ENCODE data around the gene ATF7IP. TPM values are rescaled to one million over a fixed set of nuclear protein-coding genes. Genes with fewer than 3 reads are reported as not detected.
"Not testable (repeated sequence)": the region's sequence is repeated elsewhere in the genome, so short reads cannot be mapped to it uniquely, and the experiment has no call there.

The ATF7IP gene
- total RNA-seq, 3 donors from 2014 or later (not counting 1 experiment from before 2014, with no cell fraction given) = 161 to 180 (median 173) TPM

- intact Hi-C loops (cut with micrococcal nuclease) = no loop called here
- H3K36me3 Mint-ChIP-seq = no peaks in the 10 kb centered on the region
Measured at GRCh38 chr12:14403711-14404196, 38.3 kb downstream of the ATF7IP start.

GRCh38 chr12:14405407-14405806 lies 39.9 kb downstream of the ATF7IP start:
- H3K9me3 Mint-ChIP-seq; H3K27me3 Mint-ChIP-seq (ENCODE audit: low read depth in 2 of 2); H3K9me3 ChIP-seq (ENCODE audit: control insufficient read depth, insufficient read depth, low read length); H3K27me3 ChIP-seq (ENCODE audit: control insufficient read depth, insufficient read depth, low read length); H3K4me3 ChIP-seq (ENCODE audit: low read length); H3K4me3 Mint-ChIP-seq; H3K36me3 Mint-ChIP-seq; intact Hi-C loops (cut with micrococcal nuclease); ATAC-seq; DNase-seq; H3K36me3 ChIP-seq (ENCODE audit: control insufficient read depth, insufficient read depth, low read length): not testable (repeated sequence)
- Mint-ChIP-seq H3K4me1 (peaks cover 63 to 66% of the 10 kb centered on the region in 2 donors), H3K27ac (peak overlapping the region; percentile 85 to 93)
- peak overlapping the region; percentile 29 for H3K27ac ChIP-seq (ENCODE audit: low read length)
- H3K4me1 ChIP-seq (ENCODE audit: control insufficient read depth, insufficient read depth, low read length) = peaks cover 31% of the 10 kb centered on the region
- 78% methylated on average over 1 of the region's 2 CpGs for WGBS (ENCODE audit: insufficient coverage)

More at GRCh38 chr12:14403711-14404196, 38.3 kb downstream of the ATF7IP start:
- H3K9me3 Mint-ChIP-seq = no peaks in the 10 kb centered on the region
- H3K9me3 ChIP-seq (ENCODE audit: control insufficient read depth, insufficient read depth, low read length) = no peaks in the 10 kb centered on the region
- H3K4me1 Mint-ChIP-seq = peaks cover 58 to 66% of the 10 kb centered on the region in 2 donors
- DNase-seq (peak in 1 of 2 donors; percentile 81), ATAC-seq (peak; percentile 66 to 75 (median 71))
- no peak for TF ChIP-seq CTCF (IDR thresholded peaks at IDR 0.05)
- no CpG with 5 or more reads among the region's 1 CpG for WGBS (ENCODE audit: insufficient coverage)
- no peaks in the 10 kb centered on the region for H3K27me3 Mint-ChIP-seq (ENCODE audit: low read depth in 2 of 2)
- H3K4me3 ChIP-seq (ENCODE audit: low read length) = no peak overlapping the region
- peak overlapping the region; percentile 85 to 93 for H3K27ac Mint-ChIP-seq
- peak overlapping the region; percentile 73 for H3K4me3 Mint-ChIP-seq
- H3K27me3 ChIP-seq (ENCODE audit: control insufficient read depth, insufficient read depth, low read length) = no peaks in the 10 kb centered on the region
- no peaks in the 10 kb centered on the region for H3K36me3 ChIP-seq (ENCODE audit: control insufficient read depth, insufficient read depth, low read length)
- peaks cover 31% of the 10 kb centered on the region for H3K4me1 ChIP-seq (ENCODE audit: control insufficient read depth, insufficient read depth, low read length)
- H3K27ac ChIP-seq (ENCODE audit: low read length) = peak overlapping the region; percentile 77

GRCh38 chr12:14408208-14408607 lies 42.7 kb downstream of the ATF7IP start:
- Mint-ChIP-seq H3K36me3 (no peaks in the 10 kb centered on the region), H3K4me1 (peaks cover 63 to 68% of the 10 kb centered on the region in 2 donors), H3K9me3 (no peaks in the 10 kb centered on the region), H3K27ac (peak overlapping the region; percentile 85 to 86), H3K27me3 (ENCODE audit: low read depth in 2 of 2) (no peaks in the 10 kb centered on the region), H3K4me3 (peak overlapping the region; percentile 83)
- WGBS (ENCODE audit: insufficient coverage) = 91% methylated on average over 1 of the region's 1 CpG
- no peaks in the 10 kb centered on the region for H3K36me3 ChIP-seq (ENCODE audit: control insufficient read depth, insufficient read depth, low read length)
- peak in 1 of 2 donors; percentile 64 for DNase-seq
- H3K4me3 ChIP-seq (ENCODE audit: low read length) = no peak overlapping the region
- H3K27ac ChIP-seq (ENCODE audit: low read length) = no peak overlapping the region
- H3K27me3 ChIP-seq (ENCODE audit: control insufficient read depth, insufficient read depth, low read length) = no peaks in the 10 kb centered on the region
- intact Hi-C loops (cut with micrococcal nuclease) = no loop called here
- peaks cover 23% of the 10 kb centered on the region for H3K4me1 ChIP-seq (ENCODE audit: control insufficient read depth, insufficient read depth, low read length)
- ATAC-seq = peak; percentile 48 to 78 (median 74)
- no peaks in the 10 kb centered on the region for H3K9me3 ChIP-seq (ENCODE audit: control insufficient read depth, insufficient read depth, low read length)
- TF ChIP-seq CTCF (IDR thresholded peaks at IDR 0.05) = no peak

GRCh38 chr12:14410177-14410576 lies 44.7 kb downstream of the ATF7IP start:
- no peak for TF ChIP-seq CTCF (IDR thresholded peaks at IDR 0.05)
- ATAC-seq = no peak
- Histone ChIP-seq H3K36me3 (ENCODE audit: control insufficient read depth, insufficient read depth, low read length) (no peaks in the 10 kb centered on the region), H3K27ac (ENCODE audit: low read length) (no peak overlapping the region), H3K27me3 (ENCODE audit: control insufficient read depth, insufficient read depth, low read length) (no peaks in the 10 kb centered on the region), H3K4me1 (ENCODE audit: control insufficient read depth, insufficient read depth, low read length) (peaks cover 27% of the 10 kb centered on the region), H3K4me3 (ENCODE audit: low read length) (no peak overlapping the region), H3K9me3 (ENCODE audit: control insufficient read depth, insufficient read depth, low read length) (no peaks in the 10 kb centered on the region)
- 100% methylated on average over 1 of the region's 5 CpGs for WGBS (ENCODE audit: insufficient coverage)
- Mint-ChIP-seq H3K36me3 (no peaks in the 10 kb centered on the region), H3K27me3 (ENCODE audit: low read depth in 2 of 2) (no peaks in the 10 kb centered on the region), H3K9me3 (no peaks in the 10 kb centered on the region), H3K4me3 (peak overlapping the region; percentile 37), H3K4me1 (peaks cover 63 to 69% of the 10 kb centered on the region in 2 donors), H3K27ac (peak overlapping the region; percentile 85 to 90)
- DNase-seq = no peak
- intact Hi-C loops (cut with micrococcal nuclease) = loop anchor here (2.0 to 5.0 kb wide), 2 partner anchors 13 to 547 kb away; no protein-coding TSS in a partner anchor
